A375 (cell line): ENCODE measurements around the gene GNA15. TPM values are rescaled to one million over a fixed set of nuclear protein-coding genes. Genes with fewer than 3 reads are reported as not detected.

Experiments used
- total RNA-seq: library from RNA; depleted of rRNA; stranded (reverse); fragments of >200 nt; shearing (Covaris generic); gene quantifications from 2 replicates; pipeline ENCODE4 v1.2.3, GENCODE V29; 2014; rRNA removed

GNA15 gene, protein sequence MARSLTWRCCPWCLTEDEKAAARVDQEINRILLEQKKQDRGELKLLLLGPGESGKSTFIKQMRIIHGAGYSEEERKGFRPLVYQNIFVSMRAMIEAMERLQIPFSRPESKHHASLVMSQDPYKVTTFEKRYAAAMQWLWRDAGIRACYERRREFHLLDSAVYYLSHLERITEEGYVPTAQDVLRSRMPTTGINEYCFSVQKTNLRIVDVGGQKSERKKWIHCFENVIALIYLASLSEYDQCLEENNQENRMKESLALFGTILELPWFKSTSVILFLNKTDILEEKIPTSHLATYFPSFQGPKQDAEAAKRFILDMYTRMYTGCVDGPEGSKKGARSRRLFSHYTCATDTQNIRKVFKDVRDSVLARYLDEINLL
- not detected in 2 replicates for total RNA-seq

DNA sequence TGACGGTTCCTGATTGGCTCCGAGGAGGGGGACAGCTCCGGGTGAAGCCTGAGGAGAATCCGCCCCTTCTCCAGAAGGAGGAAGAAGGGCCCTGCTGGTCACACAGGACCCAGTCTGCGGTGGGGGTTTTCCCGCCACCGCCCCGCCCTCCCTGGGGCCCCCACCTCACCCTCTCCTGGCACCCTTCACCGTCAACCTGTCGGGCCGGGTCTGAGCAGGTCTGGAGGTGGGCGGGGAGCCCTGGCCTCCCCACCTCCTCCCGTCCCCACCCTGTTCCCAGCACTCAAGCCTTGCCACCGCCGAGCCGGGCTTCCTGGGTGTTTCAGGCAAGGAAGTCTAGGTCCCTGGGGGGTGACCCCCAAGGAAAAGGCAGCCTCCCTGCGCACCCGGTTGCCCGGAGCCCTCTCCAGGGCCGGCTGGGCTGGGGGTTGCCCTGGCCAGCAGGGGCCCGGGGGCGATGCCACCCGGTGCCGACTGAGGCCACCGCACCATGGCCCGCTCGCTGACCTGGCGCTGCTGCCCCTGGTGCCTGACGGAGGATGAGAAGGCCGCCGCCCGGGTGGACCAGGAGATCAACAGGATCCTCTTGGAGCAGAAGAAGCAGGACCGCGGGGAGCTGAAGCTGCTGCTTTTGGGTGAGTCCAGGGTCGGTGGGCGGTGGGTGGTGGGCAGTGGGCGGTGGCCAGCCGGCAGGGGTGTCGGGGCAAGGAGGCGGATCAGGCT is at the start of gene GNA15:
GNA15 (plus strand) TSS at position 73 of the 723 bp plus-strand sequence; CDS start at position 491, 418 bp downstream.

DNA sequence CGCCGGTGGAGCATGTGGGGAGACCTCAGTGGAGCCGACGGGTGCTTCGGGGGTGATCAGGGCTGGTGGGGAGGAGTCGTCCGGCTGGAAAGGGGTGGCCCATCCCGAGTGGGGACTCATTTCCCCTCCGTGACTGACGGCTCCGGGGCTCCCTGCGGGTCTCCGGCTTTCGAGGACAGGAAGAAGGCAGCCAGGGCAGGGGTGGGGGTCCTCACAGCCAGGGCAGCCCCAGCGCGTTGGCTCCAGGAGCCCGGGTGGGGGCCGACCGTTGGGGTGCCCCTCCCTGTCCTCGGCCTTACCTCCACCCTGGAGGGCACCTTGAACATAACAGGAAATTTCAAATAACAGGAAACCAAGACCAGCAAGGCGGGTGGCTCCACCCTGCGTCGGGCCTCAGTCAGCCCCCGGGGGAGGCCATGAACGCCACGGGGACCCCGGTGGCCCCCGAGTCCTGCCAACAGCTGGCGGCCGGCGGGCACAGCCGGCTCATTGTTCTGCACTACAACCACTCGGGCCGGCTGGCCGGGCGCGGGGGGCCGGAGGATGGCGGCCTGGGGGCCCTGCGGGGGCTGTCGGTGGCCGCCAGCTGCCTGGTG is 42.6 kb downstream of the GNA15 start, which contains the start of gene S1PR4:
S1PR4 (plus strand) TSS at position 393 of the 596 bp plus-strand sequence; CDS start at position 417, 24 bp downstream.

DNA sequence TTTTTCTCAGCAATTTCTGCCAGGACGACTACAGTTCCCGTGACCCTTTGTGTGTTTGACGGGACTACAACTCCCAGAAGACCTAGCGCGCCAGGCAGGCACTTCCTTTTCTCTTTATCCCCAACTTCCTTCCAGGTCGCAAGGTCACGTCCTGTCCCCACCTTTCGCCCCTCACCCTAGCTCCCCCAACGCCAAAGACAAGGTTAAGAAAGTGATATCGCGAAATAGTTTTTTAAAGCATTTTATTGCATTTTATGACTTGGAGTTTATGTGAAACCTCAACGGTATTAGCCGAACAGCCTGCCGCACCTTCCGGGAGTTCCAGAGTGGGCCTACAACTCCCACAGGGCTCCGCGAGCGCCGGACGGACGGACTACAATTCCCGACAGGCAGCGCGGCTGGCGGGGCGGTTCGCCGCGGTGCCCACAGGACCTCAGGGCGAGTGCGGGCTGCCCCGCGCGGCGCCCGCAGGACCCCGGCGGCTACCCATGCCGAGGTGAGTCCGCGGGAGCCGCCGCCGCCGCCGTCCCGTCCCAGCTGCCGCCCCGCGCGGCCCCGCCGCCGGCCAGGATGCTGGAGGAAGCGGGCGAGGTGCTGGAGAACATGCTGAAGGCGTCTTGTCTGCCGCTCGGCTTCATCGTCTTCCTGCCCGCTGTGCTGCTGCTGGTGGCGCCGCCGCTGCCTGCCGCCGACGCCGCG is 49.8 kb downstream of the GNA15 start, which contains the start of gene NCLN:
NCLN (plus strand) TSS at position 470 of the 699 bp plus-strand sequence; CDS start at position 571, 101 bp downstream.

Other genes starting within 250 kb of the GNA15 start
- gene ZNF57, start 235.1 kb upstream of the GNA15 start, total RNA-seq = 2.5 and 3.7 TPM in 2 replicates
- gene ZNF77, start 191.1 kb upstream of the GNA15 start, total RNA-seq = 0.53 and 2.5 TPM in 2 replicates
- 1.4 and 1.5 TPM in 2 replicates for gene TLE6, start 158.5 kb upstream of the GNA15 start, total RNA-seq
- gene TLE2, start 106.8 kb upstream of the GNA15 start, total RNA-seq = 1.0 and 6.4 TPM in 2 replicates
- 311 and 354 TPM in 2 replicates for gene TLE5, start 73.5 kb upstream of the GNA15 start, total RNA-seq
- gene GNA11, start 41.7 kb upstream of the GNA15 start, total RNA-seq = 36.3 and 36.4 TPM in 2 replicates
- gene S1PR4, start 42.7 kb downstream of the GNA15 start, total RNA-seq = 5.3 and 9.9 TPM in 2 replicates
- gene NCLN, start 49.9 kb downstream of the GNA15 start, total RNA-seq = 67.4 and 75.8 TPM in 2 replicates
- gene CELF5, start 88.6 kb downstream of the GNA15 start, total RNA-seq = not detected in 2 replicates
- gene NFIC, start 230.6 kb downstream of the GNA15 start, total RNA-seq = 29.2 and 39.6 TPM in 2 replicates